ENCODE data around the gene CCNYL1. TPM values are rescaled to one million over a fixed set of nuclear protein-coding genes. Genes with fewer than 3 reads are reported as not detected.
"Not testable (repeated sequence)": the region's sequence is repeated elsewhere in the genome, so short reads cannot be mapped to it uniquely, and the experiment has no call there.

CCNYL1 gene
- total and polyA plus RNA-seq, 10 donors = 4.7 to 22.8 (median 15.8) TPM

- peaks cover 0 to 61% (median 6%) of the 10 kb centered on the region in 6 donors for H3K36me3 ChIP-seq
- no peak overlapping the region for H3K27ac ChIP-seq
- H3K9me3 ChIP-seq = no peaks in the 10 kb centered on the region
- no peak for DNase-seq
- WGBS, 5 donors = 73 to 98% (median 95%) methylated on average over 4 of the region's 4 CpGs
- intact Hi-C loops (cut with DNase I; ENCODE audit: low total_unique reads) = no loop called here
- H3K27me3 ChIP-seq (replicated peaks in 1 of 7) = no peaks in the 10 kb centered on the region
- H3K4me3 ChIP-seq = no peak overlapping the region
- H3K4me1 ChIP-seq = peaks cover 0 to 13% (median 0%) of the 10 kb centered on the region in 6 donors
- no peak for TF ChIP-seq POLR2AphosphoS5 (IDR thresholded peaks at IDR 0.05)
- TF ChIP-seq POLR2A (IDR thresholded peaks at IDR 0.05) = no peak
- TF ChIP-seq CTCF (IDR thresholded peaks at IDR 0.05 in 8 of 11, conservative IDR thresholded peaks at IDR 0.05 in 3 of 11) = no peak
These were observed 23.4 kb downstream of the CCNYL1 start for GRCh38 chr2:207734636-207735512.

DNA sequence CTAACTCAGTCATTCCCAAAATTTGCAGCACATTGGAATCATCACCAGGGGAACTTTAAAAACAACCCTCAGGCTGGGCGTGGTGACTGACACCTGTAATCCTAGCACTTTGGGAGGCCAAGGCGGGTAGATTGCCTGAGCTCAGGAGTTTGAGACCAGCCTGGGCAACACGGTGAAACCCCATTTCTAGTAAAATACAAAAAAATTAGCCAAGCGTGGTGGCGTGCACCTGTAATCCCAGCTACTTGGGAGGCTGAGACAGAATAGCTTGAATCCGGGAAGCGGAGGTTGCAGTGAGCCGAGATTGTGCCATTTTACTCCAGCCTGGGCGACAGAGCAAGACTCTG lies 24.0 kb downstream of the CCNYL1 start:
- H3K9me3 ChIP-seq; DNase-seq; intact Hi-C loops (cut with DNase I; ENCODE audit: low total_unique reads); H3K4me3 ChIP-seq; H3K27me3 ChIP-seq (replicated peaks in 1 of 7); H3K27ac ChIP-seq: not testable (repeated sequence)
- H3K36me3 ChIP-seq = peaks cover 0 to 61% (median 5%) of the 10 kb centered on the region in 6 donors
- peaks cover 0 to 13% (median 0%) of the 10 kb centered on the region in 6 donors for H3K4me1 ChIP-seq
- WGBS, 5 donors = 85 to 98% (median 96%) methylated on average over 9 of the region's 9 CpGs

DNA sequence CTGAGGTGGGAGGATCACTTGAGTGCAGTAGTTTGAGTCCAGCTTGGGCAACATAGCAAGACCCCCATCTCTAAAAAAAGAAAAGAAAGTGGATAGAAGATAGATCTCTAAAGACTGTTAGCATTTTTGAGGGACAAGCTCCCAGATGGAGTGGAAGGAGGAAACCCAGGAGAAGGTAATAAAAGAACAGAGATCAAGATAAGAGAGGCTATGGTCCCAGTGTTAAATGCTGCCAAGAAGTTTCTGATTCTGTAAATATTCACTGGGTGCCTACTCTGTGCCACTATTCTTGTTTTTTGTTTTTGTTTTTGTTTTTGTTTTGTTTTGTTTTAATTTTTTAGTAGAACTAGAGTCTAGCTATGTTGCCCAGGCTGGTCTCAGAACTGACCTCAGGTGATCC lies 32.1 kb downstream of the CCNYL1 start:
- Histone ChIP-seq H3K27me3 (replicated peaks in 1 of 7) (no peaks in the 10 kb centered on the region), H3K4me3 (no peak overlapping the region), H3K36me3 (peaks cover 2 to 85% (median 23%) of the 10 kb centered on the region in 6 donors), H3K27ac (no peak overlapping the region), H3K9me3 (no peaks in the 10 kb centered on the region), H3K4me1 (no peaks in the 10 kb centered on the region)
- DNase-seq = no peak
- intact Hi-C loops (cut with DNase I; ENCODE audit: low total_unique reads) = loop anchor here (10.0 kb wide), 1 partner anchor 301 kb away; no protein-coding TSS in a partner anchor
- TF ChIP-seq POLR2AphosphoS5 (IDR thresholded peaks at IDR 0.05) (no peak), POLR2A (IDR thresholded peaks at IDR 0.05) (no peak), CTCF (IDR thresholded peaks at IDR 0.05 in 8 of 11, conservative IDR thresholded peaks at IDR 0.05 in 3 of 11) (no peak)

GRCh38 chr2:207744050-207744449 lies 32.6 kb downstream of the CCNYL1 start:
- no peak overlapping the region for H3K4me3 ChIP-seq
- WGBS, 5 donors = 74 to 83% (median 79%) methylated on average over 2 of the region's 2 CpGs
- H3K9me3 ChIP-seq = no peaks in the 10 kb centered on the region
- intact Hi-C loops (cut with DNase I; ENCODE audit: low total_unique reads) = loop anchor here (10.0 kb wide), 1 partner anchor 301 kb away; no protein-coding TSS in a partner anchor
- no peak overlapping the region for H3K27ac ChIP-seq
- DNase-seq = no peak
- TF ChIP-seq POLR2A (IDR thresholded peaks at IDR 0.05) = no peak
- no peak for TF ChIP-seq POLR2AphosphoS5 (IDR thresholded peaks at IDR 0.05)
- no peak for TF ChIP-seq CTCF (IDR thresholded peaks at IDR 0.05 in 8 of 11, conservative IDR thresholded peaks at IDR 0.05 in 3 of 11)
- H3K4me1 ChIP-seq = no peaks in the 10 kb centered on the region
- peaks cover 2 to 86% (median 26%) of the 10 kb centered on the region in 6 donors for H3K36me3 ChIP-seq
- no peaks in the 10 kb centered on the region for H3K27me3 ChIP-seq (replicated peaks in 1 of 7)

All from spleen (tissue), 11 donors.